ENCODE results near the gene ALG12. TPM values are rescaled to one million over a fixed set of nuclear protein-coding genes. Genes with fewer than 3 reads are reported as not detected.
"Not testable (repeated sequence)": the region's sequence is repeated elsewhere in the genome, so short reads cannot be mapped to it uniquely, and the experiment has no call there.

Gene ALG12
- total RNA-seq, 1 donor from 2014 or later = 23.2 TPM

GRCh38 chr22:49948958-49949913 is 31.0 kb upstream of the ALG12 start:
- Mint-ChIP-seq H3K27me3 (ENCODE audit: unreplicated experiment) (peaks cover 5% of the 10 kb centered on the region), H3K9me3 (ENCODE audit: unreplicated experiment) (no peaks in the 10 kb centered on the region), H3K36me3 (ENCODE audit: low read depth, unreplicated experiment) (no peaks in the 10 kb centered on the region), H3K4me1 (ENCODE audit: unreplicated experiment) (peaks cover 9% of the 10 kb centered on the region), H3K4me3 (ENCODE audit: unreplicated experiment) (no peak overlapping the region), H3K27ac (ENCODE audit: unreplicated experiment) (no peak overlapping the region)
- no peak for DNase-seq (ENCODE audit: low spot score)
- TF ChIP-seq CTCF (IDR thresholded peaks at IDR 0.05; ENCODE audit: unreplicated experiment) = no peak

GRCh38 chr22:49948116-49948957 is 30.1 kb upstream of the ALG12 start:
- Mint-ChIP-seq H3K27ac (ENCODE audit: unreplicated experiment) (no peak overlapping the region), H3K9me3 (ENCODE audit: unreplicated experiment) (no peaks in the 10 kb centered on the region), H3K36me3 (ENCODE audit: low read depth, unreplicated experiment) (no peaks in the 10 kb centered on the region), H3K4me1 (ENCODE audit: unreplicated experiment) (peaks cover 9% of the 10 kb centered on the region), H3K27me3 (ENCODE audit: unreplicated experiment) (peaks cover 5% of the 10 kb centered on the region), H3K4me3 (ENCODE audit: unreplicated experiment) (no peak overlapping the region)
- TF ChIP-seq CTCF (IDR thresholded peaks at IDR 0.05; ENCODE audit: unreplicated experiment) = no peak
- DNase-seq (ENCODE audit: low spot score) = no peak

DNA sequence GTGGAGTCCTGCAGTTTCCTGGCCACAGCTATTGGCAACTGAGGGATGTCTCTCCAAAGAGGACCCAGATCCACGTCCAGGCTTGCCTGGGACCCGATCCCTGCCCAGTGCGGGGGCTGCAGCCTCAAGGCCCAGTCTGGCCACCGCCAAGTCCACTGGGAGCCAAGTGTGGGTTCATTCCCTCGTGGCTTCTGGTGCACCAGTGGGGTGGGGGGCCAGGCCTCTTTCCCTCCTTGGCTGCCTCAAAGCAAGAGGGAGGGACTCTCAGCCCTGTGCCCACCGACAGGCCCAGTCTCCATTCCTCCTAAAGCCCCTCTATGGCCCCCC is 29.0 kb upstream of the ALG12 start:
- TF ChIP-seq CTCF (IDR thresholded peaks at IDR 0.05; ENCODE audit: unreplicated experiment) = no peak
- no peaks in the 10 kb centered on the region for H3K9me3 Mint-ChIP-seq (ENCODE audit: unreplicated experiment)
- no peak overlapping the region for H3K27ac Mint-ChIP-seq (ENCODE audit: unreplicated experiment)
- H3K36me3 Mint-ChIP-seq (ENCODE audit: low read depth, unreplicated experiment) = no peaks in the 10 kb centered on the region
- no peak for DNase-seq (ENCODE audit: low spot score)
- no peak overlapping the region for H3K4me3 Mint-ChIP-seq (ENCODE audit: unreplicated experiment)
- peaks cover 3% of the 10 kb centered on the region for H3K27me3 Mint-ChIP-seq (ENCODE audit: unreplicated experiment)
- H3K4me1 Mint-ChIP-seq (ENCODE audit: unreplicated experiment) = peaks cover 9% of the 10 kb centered on the region

DNA sequence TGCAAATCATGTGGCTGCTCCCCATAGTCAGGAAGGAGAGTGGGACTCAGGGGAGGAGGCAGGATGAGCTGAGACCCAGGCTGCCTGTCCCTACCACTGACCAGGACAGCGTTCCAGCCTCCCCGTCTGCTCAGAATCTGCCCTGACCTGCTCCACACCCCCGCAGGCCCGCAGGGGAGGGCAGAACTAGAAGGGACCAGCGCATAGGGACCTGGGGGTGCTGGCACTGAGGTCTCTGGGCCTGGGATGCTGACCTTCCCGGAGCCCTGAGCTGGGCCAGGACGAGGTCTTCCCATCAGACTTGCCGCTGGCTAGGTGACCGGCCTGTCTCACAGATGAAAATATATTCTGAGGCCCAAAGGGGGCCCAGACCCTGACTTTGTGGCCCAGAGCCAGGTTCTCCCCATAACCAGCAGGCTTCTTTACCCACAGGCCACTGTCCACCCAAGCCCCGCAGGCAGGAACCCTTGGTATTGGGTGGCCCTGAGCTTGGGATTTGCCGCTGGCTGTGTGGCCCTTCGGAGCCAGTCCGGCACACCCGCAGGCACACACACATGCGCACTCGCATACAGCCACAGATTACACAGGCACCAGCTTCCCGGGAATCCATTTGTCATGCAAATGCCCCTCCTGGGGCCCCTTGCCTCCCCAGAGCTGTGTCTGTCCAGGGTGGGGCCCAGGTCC is 28.5 kb upstream of the ALG12 start:
- Mint-ChIP-seq H3K4me1 (ENCODE audit: unreplicated experiment) (peaks cover 9% of the 10 kb centered on the region), H3K27me3 (ENCODE audit: unreplicated experiment) (peaks cover 3% of the 10 kb centered on the region), H3K36me3 (ENCODE audit: low read depth, unreplicated experiment) (no peaks in the 10 kb centered on the region), H3K4me3 (ENCODE audit: unreplicated experiment) (no peak overlapping the region), H3K9me3 (ENCODE audit: unreplicated experiment) (no peaks in the 10 kb centered on the region), H3K27ac (ENCODE audit: unreplicated experiment) (peak overlapping the region; percentile 48)
- no peak for TF ChIP-seq CTCF (IDR thresholded peaks at IDR 0.05; ENCODE audit: unreplicated experiment)
- no peak for DNase-seq (ENCODE audit: low spot score)

- peaks cover 11% of the 10 kb centered on the region for H3K4me1 Mint-ChIP-seq (ENCODE audit: unreplicated experiment)
- H3K36me3 Mint-ChIP-seq (ENCODE audit: low read depth, unreplicated experiment); H3K4me3 Mint-ChIP-seq (ENCODE audit: unreplicated experiment); H3K27ac Mint-ChIP-seq (ENCODE audit: unreplicated experiment); H3K9me3 Mint-ChIP-seq (ENCODE audit: unreplicated experiment); DNase-seq (ENCODE audit: low spot score); H3K27me3 Mint-ChIP-seq (ENCODE audit: unreplicated experiment): not testable (repeated sequence)
These were observed 27.0 kb upstream of the ALG12 start for GRCh38 chr22:49945042-49945794.
